Epidermal melanocyte (primary cell): ENCODE measurements around the gene AKT2.

Source experiments
- DNase-seq: peaks from one replicate; pipeline ENCODE4 v3.0.0; 2011; ENCODE audit warnings: low spot score; ENCODE audit not compliant: insufficient read length

Gene AKT2

GRCh38 chr19:40254714-40255418 lies 30.3 kb downstream of the AKT2 start:
- no peak for DNase-seq

- no peak for DNase-seq
Measured at GRCh38 chr19:40253611-40254092, 31.5 kb downstream of the AKT2 start.

- no peak for DNase-seq
Measured at GRCh38 chr19:40252395-40252794, 32.8 kb downstream of the AKT2 start.

GRCh38 chr19:40251991-40252390 lies 33.2 kb downstream of the AKT2 start:
- DNase-seq: no peak

- DNase-seq: no peak
Measured at GRCh38 chr19:40251244-40251643, 33.9 kb downstream of the AKT2 start.

GRCh38 chr19:40249781-40250180 lies 35.4 kb downstream of the AKT2 start:
- DNase-seq: no peak

- no peak for DNase-seq
Measured at GRCh38 chr19:40249201-40249600, 35.9 kb downstream of the AKT2 start.

- DNase-seq: no peak
Measured at GRCh38 chr19:40247735-40248262, 37.3 kb downstream of the AKT2 start.

GRCh38 chr19:40247178-40247577 lies 38.0 kb downstream of the AKT2 start:
- no peak for DNase-seq

- DNase-seq: no peak
Measured at GRCh38 chr19:40246292-40247073, 38.7 kb downstream of the AKT2 start.

- no peak for DNase-seq
Measured at GRCh38 chr19:40245506-40246128, 39.5 kb downstream of the AKT2 start.

- DNase-seq: no peak
Measured at GRCh38 chr19:40244579-40245317, 40.4 kb downstream of the AKT2 start.

GRCh38 chr19:40243181-40243580 lies 42.0 kb downstream of the AKT2 start:
- DNase-seq: no peak

- no peak for DNase-seq
Measured at GRCh38 chr19:40242480-40242879, 42.7 kb downstream of the AKT2 start.

- no peak for DNase-seq
Measured at GRCh38 chr19:40241809-40242384, 43.2 kb downstream of the AKT2 start.

- DNase-seq: no peak
Measured at GRCh38 chr19:40241125-40241808, 43.9 kb downstream of the AKT2 start.

- DNase-seq: no peak
Measured at GRCh38 chr19:40240332-40240731, 44.8 kb downstream of the AKT2 start.

- no peak for DNase-seq
Measured at GRCh38 chr19:40239415-40240226, 45.5 kb downstream of the AKT2 start.

GRCh38 chr19:40238775-40239174 lies 46.4 kb downstream of the AKT2 start:
- DNase-seq: no peak

GRCh38 chr19:40237791-40238190 lies 47.4 kb downstream of the AKT2 start:
- DNase-seq: no peak
